ENCODE measurements around the gene NEK7.

DNA sequence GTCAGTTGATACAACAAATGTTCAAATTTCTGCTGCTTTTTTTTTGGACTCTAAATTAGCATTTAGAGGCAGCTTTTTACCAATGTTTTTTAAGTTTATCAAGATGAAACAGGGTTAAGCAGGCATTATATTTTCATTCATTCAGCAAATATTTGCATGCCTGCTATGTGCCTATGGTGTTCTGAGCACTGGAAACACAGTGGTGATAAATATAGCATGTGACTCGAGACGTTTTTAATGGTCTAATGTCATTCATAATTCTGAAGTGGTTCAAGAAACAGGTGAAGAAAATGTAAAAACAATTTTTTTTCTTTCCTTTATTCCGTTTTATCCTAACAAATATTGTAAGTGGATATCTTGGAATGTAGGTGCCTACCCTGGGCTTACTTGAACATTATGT is 26.8 kb downstream of the NEK7 start:
- no peak for TF ChIP-seq BHLHE40 (IDR thresholded peaks at IDR 0.05; ENCODE audit: borderline replicate concordance)
- TF ChIP-seq CTBP1 (IDR thresholded peaks at IDR 0.05; ENCODE audit: borderline replicate concordance) = no peak
- TF ChIP-seq FOXM1 (IDR thresholded peaks at IDR 0.05; ENCODE audit: borderline replicate concordance) = no peak
- TF ChIP-seq SUZ12 (IDR thresholded peaks at IDR 0.05) = no peak
- no peak for TF ChIP-seq TARDBP (IDR thresholded peaks at IDR 0.05)
- no peak for TF ChIP-seq FOXA1 (IDR thresholded peaks at IDR 0.05)
- TF ChIP-seq ELF4 (IDR thresholded peaks at IDR 0.05) = no peak
- no peak for TF ChIP-seq ZNF384 (IDR thresholded peaks at IDR 0.05)
- TF ChIP-seq FOXK2 (IDR thresholded peaks at IDR 0.05) = no peak
